HepG2 (cell line): Measurements from ENCODE around the gene DBNDD2. TPM values are rescaled to one million over a fixed set of nuclear protein-coding genes. Genes with fewer than 3 reads are reported as not detected.

Experiments used
- ATAC-seq: fragments of 200-7000 bp; cut with Tn5 transposase; 3 replicates; pipeline ENCODE4 v1.9.1; 2020; ENCODE audit warnings: mild to moderate bottlenecking, moderate library complexity
- BruUV-seq: library from RNA; stranded (reverse); fragments of 400-500 nt; replicated peaks from 2 replicates; lab custom pipeline; 2021; lab: Mats Ljungman, UMichigan
- CTCF ChIA-PET: fragments of 300-600 bp; formaldehyde crosslinking; extraction: SDS; loops from one replicate; lab custom pipeline; 2021; ENCODE audit warnings: low total read pairs, inconsistent platforms, low intra/inter-chr PET ratio; lab: Yijun Ruan, JAX
- POLR2A ChIA-PET: fragments of 350-600 bp; sonication (Branson Sonifier 250); formaldehyde crosslinking; loops from one replicate; lab custom pipeline; 2020; ENCODE audit warnings: antibody characterized with exemption, inconsistent platforms; lab: Yijun Ruan, JAX
- DNase-seq: peaks from one replicate; pipeline ENCODE4 v3.0.0-alpha.2; 2015; ENCODE audit warnings: low spot score
- FAIRE-seq: peaks from 3 replicates; lab custom pipeline; 2011; peaks lifted over from hg19 to GRCh38; lab: Jason Lieb, UNC
- H2AFZ ChIP-seq: one replicate; pipeline ENCODE4 v1.6.1; 2011; ENCODE audit warnings: low read length, inconsistent platforms
- H3K27ac ChIP-seq: fragments of 300-600 bp; 3 replicates; pipeline ENCODE4 v1.8.0; 2011; ENCODE audit warnings: mixed run types, mild to moderate bottlenecking, mixed read lengths, low read length, inconsistent platforms; ENCODE audit not compliant: insufficient read depth; ENCODE audit errors: extremely low read length
- H3K27me3 ChIP-seq, 2 experiments: fragments of 200-600 bp in 1 of 2; 2 replicates in 1 of 2; 3 replicates in 1 of 2; pipeline versions ENCODE4 v1.6.0 to v1.8.0; 2011; ENCODE audit warnings: low read length in 2 of 2, mild to moderate bottlenecking in 2 of 2, moderate library complexity in 2 of 2, inconsistent platforms in 1 of 2; ENCODE audit not compliant: insufficient read depth in 2 of 2, control insufficient read depth in 1 of 2
- H3K36me3 ChIP-seq, 2 experiments: fragments of 200-600 bp in 1 of 2; replicated peaks in 1 of 2; 2 replicates in 1 of 2; 3 replicates in 1 of 2; pipeline versions ENCODE4 v1.5.1 to v1.8.0; 2011; ENCODE audit warnings: low read length in 2 of 2, inconsistent platforms in 1 of 2; ENCODE audit not compliant: insufficient read depth in 2 of 2, control insufficient read depth in 1 of 2
- H3K4me1 ChIP-seq: 2 replicates; pipeline ENCODE4 v1.5.1; 2012; ENCODE audit warnings: low read length, inconsistent platforms; ENCODE audit not compliant: insufficient read depth
- H3K4me2 ChIP-seq: 2 replicates; pipeline ENCODE4 v1.6.0; 2011; ENCODE audit warnings: low read depth, low read length, inconsistent platforms
- H3K4me3 ChIP-seq, 3 experiments: fragments of 200-600 bp in 1 of 3; sonication (generic), shearing (Covaris generic) in 1 of 3; replicated peaks in 1 of 3; 2 replicates each; pipeline ENCODE4 v1.5.1; 2011 to 2016; ENCODE audit warnings: low read length in 3 of 3, inconsistent platforms in 2 of 3, low read depth in 2 of 3, mild to moderate bottlenecking in 2 of 3, control low read depth in 1 of 3, mixed read lengths in 1 of 3; ENCODE audit not compliant: insufficient read depth in 1 of 3
- H3K79me2 ChIP-seq: one replicate; pipeline ENCODE4 v1.6.1; 2011; ENCODE audit warnings: low read length, inconsistent platforms; ENCODE audit not compliant: insufficient read depth
- H3K9ac ChIP-seq: 2 replicates; pipeline ENCODE4 v1.6.0; 2011; ENCODE audit warnings: mild to moderate bottlenecking, low read depth, low read length, inconsistent platforms; ENCODE audit not compliant: insufficient read depth
- H3K9me3 ChIP-seq: 2 replicates; pipeline ENCODE4 v1.5.1; 2012; ENCODE audit warnings: mild to moderate bottlenecking, low read length
- H4K20me1 ChIP-seq: 2 replicates; pipeline ENCODE4 v1.6.0; 2011; ENCODE audit warnings: inconsistent platforms, mild to moderate bottlenecking, low read length, moderate library complexity; ENCODE audit not compliant: insufficient read depth
- ATF5 ChIP-seq: sonication (generic); formaldehyde crosslinking; IDR thresholded peaks from 2 replicates; pipeline ENCODE4 v1.4.0; 2020; ENCODE audit warnings: mild to moderate bottlenecking, low read depth, missing genetic modification reagents
- ATF7 ChIP-seq, 2 experiments: fragments of 450-650 bp in 1 of 2; sonication (generic) in 1 of 2; formaldehyde crosslinking in 1 of 2; IDR thresholded peaks; 2 replicates each; pipeline versions ENCODE4 v1.4.0 to v1.6.1; 2016 to 2020; ENCODE audit warnings: antibody characterized with exemption in 1 of 2, mild to moderate bottlenecking in 1 of 2, missing genetic modification reagents in 1 of 2
- ETV5 ChIP-seq: IDR thresholded peaks from 2 replicates; pipeline ENCODE4 v1.6.1; 2018; ENCODE audit warnings: missing biosample characterization, missing genetic modification reagents, inconsistent platforms, borderline replicate concordance
- MAFG ChIP-seq: sonication (generic); formaldehyde crosslinking; IDR thresholded peaks from 2 replicates; pipeline ENCODE4 v1.5.1; 2020; ENCODE audit warnings: mild to moderate bottlenecking, missing genetic modification reagents
- MXD1 ChIP-seq: sonication (generic); formaldehyde crosslinking; IDR thresholded peaks from 2 replicates; pipeline ENCODE4 v1.4.0; 2020; ENCODE audit warnings: mild to moderate bottlenecking, missing genetic modification reagents
- NFIB ChIP-seq: sonication (generic); formaldehyde crosslinking; IDR thresholded peaks from 2 replicates; pipeline ENCODE4 v1.9.0; 2021; ENCODE audit warnings: missing genetic modification reagents, mild to moderate bottlenecking, borderline replicate concordance
- RXRA ChIP-seq: sonication (generic); formaldehyde crosslinking; IDR thresholded peaks from 2 replicates; pipeline ENCODE4 v1.5.1; 2020; ENCODE audit warnings: missing genetic modification reagents
- SMC3 ChIP-seq: IDR thresholded peaks from 2 replicates; pipeline ENCODE4 v1.6.1; 2011; ENCODE audit warnings: low read length, improper control_type of control experiment
- THAP8 ChIP-seq: sonication (generic); formaldehyde crosslinking; IDR thresholded peaks from 2 replicates; pipeline ENCODE4 v1.5.1; 2020; ENCODE audit warnings: missing genetic modification reagents, mild to moderate bottlenecking, borderline replicate concordance
- ZBTB34 ChIP-seq: sonication (generic); formaldehyde crosslinking; IDR thresholded peaks from 2 replicates; pipeline ENCODE4 v1.8.0; 2022; ENCODE audit warnings: mild to moderate bottlenecking, missing genetic modification reagents
- ZNF292 ChIP-seq: sonication (generic); formaldehyde crosslinking; IDR thresholded peaks from 2 replicates; pipeline ENCODE4 v1.8.1; 2022; ENCODE audit warnings: mild to moderate bottlenecking, low read depth, missing genetic modification reagents, borderline replicate concordance
- ZNF329 ChIP-seq: sonication (generic); formaldehyde crosslinking; IDR thresholded peaks from 2 replicates; pipeline ENCODE4 v1.9.0; 2021; ENCODE audit warnings: low read depth, mild to moderate bottlenecking, missing genetic modification reagents
- ZNF543 ChIP-seq: sonication (generic); formaldehyde crosslinking; IDR thresholded peaks from 2 replicates; pipeline ENCODE4 v1.4.0; 2020; ENCODE audit warnings: mild to moderate bottlenecking, missing genetic modification reagents
- WGBS: methylation state at CpG from one replicate; pipeline ENCODE4 v1.1.6; 2017; ENCODE audit warnings: low lambda C conversion rate; 5-methylcytosine and 5-hydroxymethylcytosine counted together
- in situ Hi-C: cut with HindIII; loops from 2 replicates; pipeline ENCODE4 v1.10.0; 2017; ENCODE audit warnings: low pct_unique_long_range_greater_than_20kb; ENCODE audit not compliant: extremely low pct_ligation_motif_present
- intact Hi-C: fragments of 100-400 bp; cut with micrococcal nuclease; formaldehyde crosslinking; loops from one replicate; pipeline ENCODE4 v1.10.0; 2022; ENCODE audit not compliant: unreplicated experiment
- polyA plus RNA-seq, 8 experiments: library from polyadenylated mRNA; depleted of rRNA in 3 of 8; stranded (reverse) in 7 of 8; unstranded in 1 of 8; fragments of >200 nt; fragmentation: Illumina TruSeq in 4 of 8; extraction: Trizol in 4 of 8; gene quantifications; 2 replicates each; pipeline versions ENCODE4 v1.2.1 to v1.2.3, GENCODE V29; 2011 to 2016; ENCODE audit warnings: low read depth in 4 of 8, missing spikeins in 1 of 8, mixed read lengths in 1 of 8; ENCODE audit not compliant: insufficient read depth in 1 of 8
- total RNA-seq, 5 experiments: library from RNA; depleted of rRNA; stranded (reverse); fragments of >200 nt; fragmentation: Illumina TruSeq; extraction: Trizol; gene quantifications; 2 replicates each; pipeline ENCODE4 v1.2.3, GENCODE V29; 2016; ENCODE audit warnings: low read depth in 1 of 5

The DBNDD2 gene
- total and polyA plus RNA-seq, 2 of the 13 experiments (the other 11 are each of a cell fraction or from before 2014, with no cell fraction given) = 16.7 to 47.6 TPM

GRCh38 chr20:45449528-45449927 is 41.4 kb downstream of the DBNDD2 start:
- Histone ChIP-seq H3K4me3 (no peak overlapping the region), H3K79me2 (no peaks in the 10 kb centered on the region), H3K27ac (no peak overlapping the region), H2AFZ (no peak overlapping the region), H3K9ac (no peak overlapping the region), H3K27me3 (no peaks in the 10 kb centered on the region), H3K4me1 (peaks cover 6% of the 10 kb centered on the region), H4K20me1 (no peaks in the 10 kb centered on the region), H3K9me3 (no peaks in the 10 kb centered on the region)
- in situ Hi-C loops (no loop called here), intact Hi-C loops (no loop called here)
- ATAC-seq (no peak), FAIRE-seq (no peak), DNase-seq (no peak)
- WGBS = 31% methylated on average over 3 of the region's 3 CpGs
- ChIA-PET CTCF (interaction anchor here (1.5 to 2.1 kb wide), 3 partner anchors 127 to 143 kb away, joined by 6 to 15 read pairs (median 7); partner anchors contain the start of gene RBPJL), POLR2A (no interaction called here)
- BruUV-seq = no TSS peak
- no peak for TF ChIP-seq THAP8 (CRISPR knock-in tag)
- peak; percentile 90 for TF ChIP-seq ATF7 (IDR thresholded peaks at IDR 0.05)
- TF ChIP-seq ATF7 (CRISPR knock-in tag; IDR thresholded peaks at IDR 0.05) = no peak
- TF ChIP-seq ZNF329 = no peak
- TF ChIP-seq, all 625 proteins: peak for 1
- Histone ChIP-seq H3K4me2 (no peak overlapping the region), H3K36me3 (no peaks in the 10 kb centered on the region)

- BruUV-seq = no TSS peak
- Histone ChIP-seq H3K36me3 (no peaks in the 10 kb centered on the region), H3K79me2 (no peaks in the 10 kb centered on the region), H3K27ac (no peak overlapping the region), H3K27me3 (no peaks in the 10 kb centered on the region), H3K4me1 (peaks cover 6% of the 10 kb centered on the region), H3K9me3 (no peaks in the 10 kb centered on the region), H4K20me1 (no peaks in the 10 kb centered on the region), H3K4me3 (no peak overlapping the region), H3K9ac (no peak overlapping the region), H2AFZ (no peak overlapping the region), H3K4me2 (no peak overlapping the region)
- ChIA-PET CTCF (interaction anchor here (0.8 to 2.1 kb wide), 5 partner anchors 13 to 144 kb away, joined by 3 to 15 read pairs (median 6); partner anchors contain the start of genes MATN4 and RBPJL), POLR2A (no interaction called here)
- WGBS = 31% methylated on average over 5 of the region's 5 CpGs
- intact Hi-C loops = loop anchor here (1.0 kb wide), 1 partner anchor 131 kb away; no protein-coding TSS in a partner anchor
- in situ Hi-C loops = no loop called here
- ATAC-seq (peak; percentile 70), FAIRE-seq (peak; percentile 92), DNase-seq (peak; percentile 66)
- TF ChIP-seq MAFG (CRISPR knock-in tag) = no peak
- no peak for TF ChIP-seq ETV5
- TF ChIP-seq MXD1 (CRISPR knock-in tag) = no peak
- no peak for TF ChIP-seq ZNF543 (CRISPR knock-in tag)
- no peak for TF ChIP-seq RXRA (CRISPR knock-in tag)
- TF ChIP-seq ZNF292 = no peak
- TF ChIP-seq ATF5 = no peak
- TF ChIP-seq NFIB (CRISPR knock-in tag) = no peak
- TF ChIP-seq SMC3 = peak; percentile 57; the same call in 1 of the 2 replicates
- TF ChIP-seq ZBTB34 = no peak
These were observed 42.2 kb downstream of the DBNDD2 start for GRCh38 chr20:45450097-45450818.
